Posterior cingulate gyrus (tissue), 11 donors: Measurements from ENCODE around the gene STAP1.
A peak's percentile ranks its signal among the peaks of the same experiment; 100 is the strongest.
"Not testable (repeated sequence)": the region's sequence is repeated elsewhere in the genome, so short reads cannot be mapped to it uniquely, and the experiment has no call there.

Experiments
- DNase-seq, 10 donors: peaks; one replicate each; pipeline versions ENCODE4 v3.0.0 to v3.0.0-alpha.2; 2020 to 2021; ENCODE audit warnings: mixed read lengths in 3 of 10
- intact Hi-C: fragments of 100-400 bp; cut with DNase I; formaldehyde crosslinking; loops from one replicate; pipeline ENCODE4 v1.15.1; 2023

Gene STAP1

GRCh38 chr4:67558493-67558892, at the start of gene STAP1:
TSS of gene STAP1 (plus strand) at chr4:67558727. CDS start at chr4:67558810, 83 bp downstream.
- intact Hi-C loops: no loop called here

GRCh38 chr4:67512501-67512900, 46.0 kb upstream of the STAP1 start:
- no peak for DNase-seq
- intact Hi-C loops: no loop called here

More at GRCh38 chr4:67558493-67558892, at the start of gene STAP1:
- DNase-seq: no peak

GRCh38 chr4:67520141-67520540, 38.4 kb upstream of the STAP1 start:
- intact Hi-C loops: no loop called here

GRCh38 chr4:67521506-67521905, 37.0 kb upstream of the STAP1 start:
- intact Hi-C loops: no loop called here
- DNase-seq: no peak

More at GRCh38 chr4:67520141-67520540, 38.4 kb upstream of the STAP1 start:
- DNase-seq: no peak

GRCh38 chr4:67522230-67522629, 36.3 kb upstream of the STAP1 start:
- no peak for DNase-seq
- intact Hi-C loops: no loop called here

GRCh38 chr4:67522851-67523671, 35.5 kb upstream of the STAP1 start:
- intact Hi-C loops: no loop called here
- no peak for DNase-seq

GRCh38 chr4:67524140-67524539, 34.4 kb upstream of the STAP1 start:
- intact Hi-C loops, DNase-seq: not testable (repeated sequence)

GRCh38 chr4:67531379-67531962, 27.1 kb upstream of the STAP1 start:
- DNase-seq: no peak
- intact Hi-C loops: no loop called here

- intact Hi-C loops, DNase-seq: not testable (repeated sequence)
Observed at GRCh38 chr4:67532397-67532796, 26.1 kb upstream of the STAP1 start.

GRCh38 chr4:67533112-67533511, 25.4 kb upstream of the STAP1 start:
- intact Hi-C loops: no loop called here
- DNase-seq: no peak

GRCh38 chr4:67535280-67535840, 23.2 kb upstream of the STAP1 start:
- intact Hi-C loops: no loop called here
- DNase-seq: no peak

GRCh38 chr4:67539830-67540229, 18.7 kb upstream of the STAP1 start:
- intact Hi-C loops: no loop called here

GRCh38 chr4:67542076-67542475, 16.5 kb upstream of the STAP1 start:
- DNase-seq: no peak
- intact Hi-C loops: no loop called here

More at GRCh38 chr4:67539830-67540229, 18.7 kb upstream of the STAP1 start:
- no peak for DNase-seq

GRCh38 chr4:67545199-67546003, 13.1 kb upstream of the STAP1 start, which contains the start of gene CENPC:
TSS of gene CENPC (minus strand) at chr4:67545503. CDS start at chr4:67545355, 148 bp downstream.
- intact Hi-C loops: loop anchor here (1.0 to 5.0 kb wide), 2 partner anchors 156 to 632 kb away; partner anchors contain the start of gene UBA6
- peak; percentile 93 to 99 (median 96) for DNase-seq

- intact Hi-C loops: loop anchor here (5.0 kb wide), 1 partner anchor 631 kb away; no protein-coding TSS in a partner anchor
- DNase-seq: no peak
Observed at GRCh38 chr4:67546004-67546356, 12.5 kb upstream of the STAP1 start.

GRCh38 chr4:67546971-67547370, 11.6 kb upstream of the STAP1 start:
- intact Hi-C loops: loop anchor here (5.0 kb wide), 1 partner anchor 630 kb away; no protein-coding TSS in a partner anchor
- no peak for DNase-seq

GRCh38 chr4:67549123-67549522, 9.4 kb upstream of the STAP1 start:
- intact Hi-C loops: loop anchor here (5.0 kb wide), 1 partner anchor 628 kb away; no protein-coding TSS in a partner anchor
- no peak for DNase-seq

GRCh38 chr4:67550451-67550850, 8.1 kb upstream of the STAP1 start:
- intact Hi-C loops: no loop called here
- DNase-seq: no peak

GRCh38 chr4:67550857-67551256, 7.7 kb upstream of the STAP1 start:
- intact Hi-C loops: no loop called here

GRCh38 chr4:67552146-67552792, 6.3 kb upstream of the STAP1 start:
- DNase-seq, intact Hi-C loops: not testable (repeated sequence)

More at GRCh38 chr4:67550857-67551256, 7.7 kb upstream of the STAP1 start:
- DNase-seq: no peak
